GM13976 (cell line): ENCODE data around the gene GNG13.
"Not testable (repeated sequence)": the region's sequence is repeated elsewhere in the genome, so short reads cannot be mapped to it uniquely, and the experiment has no call there.

ENCODE experiments used
- DNase-seq: peaks from one replicate; pipeline ENCODE4 v3.0.0; 2012; ENCODE audit warnings: low spot score
- in situ Hi-C: fragments of 300-500 bp; cut with MboI; formaldehyde crosslinking; loops from one replicate; pipeline ENCODE4 v1.12.0; 2022; ENCODE audit warnings: low sequenced_read_pairs, mixed read lengths, inconsistent platforms; ENCODE audit not compliant: unreplicated experiment
- TF ChIP-seq, protein P1 (sequence below): IDR thresholded peaks from 2 replicates; pipeline ENCODE4 v1.5.1; 2012; ENCODE audit warnings: borderline replicate concordance, mild to moderate bottlenecking; ENCODE audit not compliant: insufficient read depth; ENCODE audit errors: extremely low read depth, missing control alignments, control extremely low read depth

GNG13 gene

DNA sequence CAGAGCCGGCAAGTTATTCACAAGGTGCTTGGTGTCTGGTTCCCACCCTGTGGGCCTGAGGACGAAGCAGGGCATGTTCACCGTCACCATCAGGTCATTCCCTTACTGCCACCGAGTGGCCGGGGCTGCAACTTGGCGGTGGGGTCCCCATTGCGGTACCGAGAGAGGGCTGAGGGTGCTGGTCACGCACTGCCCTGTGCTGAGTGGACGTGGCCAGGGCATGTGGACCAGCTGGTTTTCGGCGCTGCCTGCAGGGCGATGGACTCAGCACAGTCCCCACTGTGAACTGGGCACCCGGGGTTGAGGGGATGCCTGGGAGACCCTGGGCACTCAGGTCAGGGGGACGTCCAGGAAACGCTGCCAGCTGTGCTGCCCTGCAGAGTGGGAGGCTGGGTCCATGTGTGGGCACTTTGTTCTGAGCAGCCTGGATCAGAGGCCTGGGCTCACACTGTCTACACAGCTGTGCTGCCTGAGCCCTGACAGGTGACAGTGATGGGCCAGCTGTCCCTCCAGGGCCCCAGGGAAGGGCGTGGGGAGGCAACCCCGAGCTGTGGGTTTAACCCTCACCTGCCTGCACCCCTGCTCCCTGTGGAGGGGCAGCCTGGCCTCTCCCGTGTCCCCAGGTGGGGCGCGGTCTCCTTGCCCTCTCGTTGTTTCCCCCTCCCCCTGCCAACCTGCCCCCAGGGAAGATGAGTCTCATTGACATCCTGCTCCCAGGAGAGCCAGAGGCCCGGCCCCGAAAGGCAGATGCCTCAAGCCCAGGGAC lies 39.3 kb upstream of the GNG13 start:
- DNase-seq, result no peak
- TF ChIP-seq, protein P1, sequence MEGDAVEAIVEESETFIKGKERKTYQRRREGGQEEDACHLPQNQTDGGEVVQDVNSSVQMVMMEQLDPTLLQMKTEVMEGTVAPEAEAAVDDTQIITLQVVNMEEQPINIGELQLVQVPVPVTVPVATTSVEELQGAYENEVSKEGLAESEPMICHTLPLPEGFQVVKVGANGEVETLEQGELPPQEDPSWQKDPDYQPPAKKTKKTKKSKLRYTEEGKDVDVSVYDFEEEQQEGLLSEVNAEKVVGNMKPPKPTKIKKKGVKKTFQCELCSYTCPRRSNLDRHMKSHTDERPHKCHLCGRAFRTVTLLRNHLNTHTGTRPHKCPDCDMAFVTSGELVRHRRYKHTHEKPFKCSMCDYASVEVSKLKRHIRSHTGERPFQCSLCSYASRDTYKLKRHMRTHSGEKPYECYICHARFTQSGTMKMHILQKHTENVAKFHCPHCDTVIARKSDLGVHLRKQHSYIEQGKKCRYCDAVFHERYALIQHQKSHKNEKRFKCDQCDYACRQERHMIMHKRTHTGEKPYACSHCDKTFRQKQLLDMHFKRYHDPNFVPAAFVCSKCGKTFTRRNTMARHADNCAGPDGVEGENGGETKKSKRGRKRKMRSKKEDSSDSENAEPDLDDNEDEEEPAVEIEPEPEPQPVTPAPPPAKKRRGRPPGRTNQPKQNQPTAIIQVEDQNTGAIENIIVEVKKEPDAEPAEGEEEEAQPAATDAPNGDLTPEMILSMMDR, result no peak
- in situ Hi-C loops, result no loop called here

DNA sequence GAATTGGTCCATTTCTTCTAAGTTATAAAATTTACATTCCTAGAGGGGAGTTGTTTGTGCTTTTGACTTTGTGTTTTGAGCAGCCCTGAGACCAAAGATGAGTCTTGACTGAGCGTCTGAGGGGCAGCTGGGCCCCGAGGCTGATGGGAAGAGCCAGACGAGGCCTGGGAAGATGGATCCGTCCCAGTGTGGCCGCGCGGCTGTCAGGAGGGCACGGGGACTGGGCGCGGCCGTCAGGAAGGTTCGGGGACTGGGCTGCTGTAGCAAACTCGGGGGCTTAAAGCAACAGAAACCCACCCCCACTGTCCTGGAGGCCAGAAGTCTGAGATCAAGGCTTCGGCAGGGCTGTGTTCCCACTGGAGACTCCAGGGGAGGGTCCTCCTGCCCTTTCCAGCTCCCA lies 38.2 kb upstream of the GNG13 start:
- DNase-seq, result no peak
- TF ChIP-seq, protein P1, result no peak
- in situ Hi-C loops, result no loop called here

- DNase-seq, in situ Hi-C loops: not testable (repeated sequence)
These were observed 36.3 kb upstream of the GNG13 start for GRCh38 chr16:836822-837221.

- no peak for DNase-seq
- in situ Hi-C loops, result no loop called here
- TF ChIP-seq, protein P1, result no peak
These were observed 35.7 kb upstream of the GNG13 start for GRCh38 chr16:836221-836620.

DNA sequence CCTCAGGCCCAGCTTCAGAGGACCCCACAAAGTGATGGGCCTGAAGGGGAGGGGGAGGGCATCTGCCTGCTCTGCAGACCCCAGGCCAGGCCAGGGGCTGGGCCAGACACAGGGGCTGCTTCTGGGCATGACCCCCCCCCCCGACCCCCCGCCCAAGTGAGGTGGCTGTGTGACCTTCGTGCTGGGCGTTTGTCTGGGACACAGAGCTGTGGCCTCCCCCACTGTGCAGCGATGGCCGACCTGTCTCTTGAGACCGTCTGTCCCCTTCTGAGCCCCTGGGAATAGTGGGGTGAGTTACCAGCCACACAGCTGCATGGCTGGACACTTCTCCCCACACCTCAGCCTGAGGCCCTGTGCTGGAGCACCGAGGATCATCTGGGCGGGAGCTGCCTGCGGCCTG lies 34.8 kb upstream of the GNG13 start:
- TF ChIP-seq, protein P1, result no peak
- in situ Hi-C loops, result no loop called here
- no peak for DNase-seq

DNA sequence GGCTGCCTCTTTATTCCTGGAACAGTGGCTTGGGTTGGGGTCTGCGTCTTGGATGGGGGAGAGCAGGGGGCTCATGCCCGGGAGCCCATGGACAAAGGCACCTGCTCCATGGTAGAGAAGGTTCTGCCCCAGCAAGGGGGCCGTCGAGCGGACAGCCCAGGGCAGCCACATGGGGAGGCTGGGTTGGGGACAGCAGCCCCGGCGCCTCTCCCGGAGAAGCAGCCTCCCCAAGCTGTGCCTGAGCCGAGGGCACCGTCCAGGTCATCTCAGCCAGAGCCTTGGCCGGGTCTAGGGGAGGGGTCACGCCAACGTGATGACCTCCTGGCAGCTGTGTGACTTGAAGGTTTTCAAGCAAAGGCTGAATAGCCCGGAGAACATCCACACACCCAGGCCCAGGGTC lies 32.9 kb upstream of the GNG13 start:
- TF ChIP-seq, protein P1, result no peak
- in situ Hi-C loops, result no loop called here
- no peak for DNase-seq

DNA sequence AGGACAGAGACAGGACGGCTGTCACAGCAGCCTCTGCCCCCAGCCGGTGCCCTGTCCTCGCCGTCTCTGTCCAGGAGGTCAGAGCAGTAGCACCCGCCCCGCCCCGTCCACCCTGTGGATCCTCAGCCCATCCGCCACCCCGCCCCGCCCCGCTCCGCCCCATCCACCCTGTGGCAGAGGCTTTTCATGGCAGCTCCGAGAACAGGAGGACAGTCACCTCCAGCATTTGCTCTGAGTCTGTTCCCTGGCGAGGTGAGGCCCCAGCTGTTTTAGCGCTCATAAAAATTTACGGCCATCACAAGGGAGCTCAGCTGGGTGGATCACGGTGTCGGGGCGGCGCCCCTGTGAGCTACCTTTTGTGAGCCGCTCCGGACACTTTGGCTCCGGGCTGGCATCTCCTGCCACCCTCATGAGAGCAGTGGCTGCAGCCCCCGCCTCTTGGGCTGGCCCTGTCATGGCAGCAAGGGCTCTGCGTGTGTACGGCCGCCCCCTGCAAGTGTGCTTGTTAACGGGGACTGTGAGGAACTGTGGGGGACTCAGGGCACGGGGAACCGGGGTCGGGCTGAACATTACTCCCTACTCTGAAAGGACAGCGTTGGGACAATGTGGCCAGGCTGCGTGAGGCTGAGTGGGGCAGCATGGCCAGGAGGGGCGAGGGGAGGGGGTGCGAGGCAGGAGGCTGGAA lies 32.3 kb upstream of the GNG13 start:
- TF ChIP-seq, protein P1, result no peak
- in situ Hi-C loops, result no loop called here
- no peak for DNase-seq
